GM21717 (cell line): ENCODE data around the gene TMEM234.

Source experiments
- ATAC-seq: cut with Tn5 transposase; IDR thresholded peaks from one replicate; pipeline ENCODE4 v1.9.1; 2021; ENCODE audit warnings: mild to moderate bottlenecking, moderate library complexity; ENCODE audit not compliant: unreplicated experiment

Gene TMEM234

DNA sequence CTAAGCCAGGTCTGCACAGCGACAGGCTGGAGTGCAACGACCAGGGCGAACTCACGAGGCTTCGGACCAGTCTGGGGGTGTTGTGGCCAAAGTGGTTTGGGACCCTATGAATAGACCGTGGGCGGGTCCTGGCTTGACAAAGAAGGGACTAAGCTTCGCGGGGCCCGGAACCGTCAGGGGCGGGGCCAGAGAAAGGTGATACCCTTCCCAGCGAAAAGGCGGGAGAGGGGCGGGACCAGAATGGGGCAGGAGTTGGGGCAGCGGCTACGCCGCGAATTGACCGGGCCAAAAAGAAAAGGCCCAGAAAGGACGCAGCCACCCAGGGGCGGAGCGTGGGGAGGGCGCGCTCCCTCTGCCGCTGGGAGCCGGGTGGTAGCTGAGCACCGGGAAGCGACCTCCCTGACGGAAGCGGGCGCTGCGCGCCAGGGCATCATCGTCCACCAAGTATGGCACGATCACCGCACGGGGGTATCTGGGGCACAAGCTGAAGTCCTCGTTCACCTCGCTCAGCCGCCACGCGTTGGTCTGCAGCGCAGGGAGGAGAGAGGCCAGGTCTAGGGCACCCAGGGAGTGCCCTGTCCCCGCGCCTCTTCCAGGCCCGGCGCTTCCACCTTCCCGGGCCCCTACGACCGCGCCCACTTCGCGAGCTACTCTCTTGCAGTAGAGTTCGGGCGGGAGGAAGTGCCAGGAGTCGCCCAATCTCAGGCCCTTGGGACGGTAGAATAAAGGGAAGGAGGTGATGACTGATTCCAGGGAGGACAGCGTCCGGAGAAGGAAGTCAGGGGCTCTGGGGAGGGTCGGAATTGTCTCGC lies 18.2 kb upstream of the TMEM234 start:
- ATAC-seq: no peak

DNA sequence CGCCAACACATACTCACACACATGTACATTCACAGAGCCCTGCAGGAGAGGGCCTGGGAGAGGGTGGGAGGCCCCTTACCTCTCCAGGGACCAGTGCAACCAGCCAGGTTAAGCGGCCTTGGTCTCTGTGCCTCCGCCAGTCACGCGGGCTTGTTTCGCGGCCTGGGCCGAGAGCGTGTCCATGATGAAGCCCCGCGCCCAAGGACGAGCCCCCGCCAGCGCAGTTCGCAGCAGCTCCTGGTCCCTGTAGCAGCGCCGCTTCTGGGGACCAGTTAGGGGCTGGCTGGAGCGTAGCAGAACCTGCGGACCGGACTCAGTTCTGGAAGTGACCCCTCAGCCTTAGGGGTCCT lies 17.6 kb upstream of the TMEM234 start:
- no peak for ATAC-seq

DNA sequence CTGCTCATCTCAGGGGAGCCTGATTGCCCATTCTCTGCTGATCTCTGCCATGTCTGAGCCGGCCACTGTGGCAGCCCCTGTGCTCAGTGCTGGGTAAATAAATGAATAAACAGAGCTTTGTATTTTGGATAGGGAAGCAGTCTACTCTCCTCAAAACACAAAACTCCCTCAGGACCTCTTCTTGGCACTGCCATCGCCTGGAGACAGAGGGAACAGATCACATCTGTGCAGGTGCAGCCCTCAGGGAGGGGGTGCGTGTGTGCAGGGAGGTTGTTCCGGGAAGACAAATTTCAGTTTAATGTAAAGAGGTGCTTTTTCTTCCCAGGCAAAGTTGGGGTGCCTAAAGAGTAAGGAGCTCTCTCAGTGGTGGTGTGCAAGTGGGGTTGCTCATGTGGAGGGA lies 17.2 kb upstream of the TMEM234 start:
- ATAC-seq: no peak

DNA sequence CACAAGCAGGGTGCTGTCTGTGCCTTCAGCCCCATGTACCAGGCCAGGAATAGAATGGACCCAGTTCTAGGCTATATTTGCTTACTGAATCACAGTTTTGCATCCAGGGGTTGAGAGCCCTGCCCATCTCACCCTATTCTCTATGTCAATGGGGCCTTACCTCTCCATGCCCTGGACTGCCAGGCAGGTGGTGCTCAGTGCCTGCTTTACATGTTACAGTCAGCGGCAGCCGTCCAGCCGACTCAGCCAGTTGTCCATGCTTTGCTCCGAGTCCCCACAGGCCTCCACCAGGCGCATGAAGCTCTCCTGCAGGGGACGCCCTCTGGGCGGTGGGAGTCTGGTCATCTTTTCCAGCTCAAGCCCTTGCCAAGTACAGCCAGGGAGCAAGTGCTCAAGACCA lies 12.6 kb upstream of the TMEM234 start:
- ATAC-seq: no peak

- ATAC-seq: no peak
These were observed 10.6 kb upstream of the TMEM234 start for GRCh38 chr1:32232558-32233304.

DNA sequence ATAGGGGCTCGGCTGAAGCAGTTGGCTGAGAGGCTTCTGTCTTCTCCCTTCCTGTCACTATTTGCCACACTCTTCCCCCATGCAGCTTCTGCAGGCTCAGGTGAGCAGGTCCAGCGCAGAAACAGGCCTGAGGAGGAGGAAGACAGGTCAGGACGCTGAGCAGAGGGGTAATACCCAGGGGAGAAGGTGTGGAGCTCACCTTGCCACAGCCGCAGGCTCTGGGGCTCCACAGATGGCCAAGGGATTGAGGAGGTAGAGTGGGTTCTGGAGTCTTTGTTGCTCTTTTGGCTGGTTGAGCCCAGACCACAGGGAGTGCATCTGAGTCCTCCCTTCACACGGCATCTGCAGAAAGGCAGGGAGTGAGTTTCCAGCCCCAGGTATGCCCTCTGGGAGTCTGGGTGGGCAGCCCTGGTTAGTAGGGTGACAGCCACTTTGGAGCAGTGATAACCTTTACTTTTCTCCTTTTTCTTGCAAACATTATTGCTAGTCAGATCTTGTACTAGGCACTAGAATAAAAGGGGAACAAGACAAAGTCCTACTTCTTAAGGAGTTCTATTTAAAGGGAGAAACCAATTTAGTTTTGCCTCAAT lies 9.8 kb upstream of the TMEM234 start:
- ATAC-seq: no peak

DNA sequence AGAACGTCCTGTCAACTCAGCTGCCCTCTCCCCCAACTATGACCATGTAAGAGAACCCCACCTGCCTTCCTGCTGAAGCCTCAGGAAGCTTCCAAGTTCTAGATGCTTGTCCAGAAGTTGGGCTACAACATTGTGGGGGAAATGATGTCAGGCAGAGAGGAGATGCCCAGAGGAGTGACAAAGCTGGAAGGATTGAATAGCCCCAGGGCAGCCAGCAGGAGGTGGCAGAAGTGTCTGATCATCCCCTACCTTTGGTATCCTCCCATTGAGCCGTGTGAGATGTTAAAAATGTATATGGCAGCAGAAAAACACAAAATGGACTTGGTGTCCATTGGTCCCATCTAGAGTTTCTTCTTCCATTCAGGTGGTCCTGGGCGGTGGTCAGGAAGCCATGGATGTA lies 6.6 kb upstream of the TMEM234 start:
- no peak for ATAC-seq

GRCh38 chr1:32224285-32224684 lies 2.1 kb upstream of the TMEM234 start:
- ATAC-seq: no peak

DNA sequence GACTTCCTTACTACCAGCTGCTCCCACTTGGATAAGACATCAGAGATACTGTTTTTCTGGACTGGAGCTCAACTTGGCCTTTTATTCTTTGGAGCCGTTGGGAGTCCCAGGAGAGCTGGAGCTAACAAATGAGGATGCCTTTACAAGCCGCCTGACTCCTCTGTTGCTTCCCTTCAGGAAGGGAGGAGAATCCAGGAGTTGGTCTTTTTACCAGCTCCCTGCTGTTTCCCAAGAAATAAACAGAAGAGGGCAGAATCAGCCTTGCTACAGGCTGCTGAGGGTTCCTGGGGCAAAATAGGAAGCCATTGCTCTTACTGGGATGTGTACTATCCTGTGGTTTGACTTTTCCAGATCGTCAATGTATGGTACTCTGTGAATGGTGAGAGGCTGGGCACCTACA lies 1.5 kb upstream of the TMEM234 start:
- no peak for ATAC-seq

DNA sequence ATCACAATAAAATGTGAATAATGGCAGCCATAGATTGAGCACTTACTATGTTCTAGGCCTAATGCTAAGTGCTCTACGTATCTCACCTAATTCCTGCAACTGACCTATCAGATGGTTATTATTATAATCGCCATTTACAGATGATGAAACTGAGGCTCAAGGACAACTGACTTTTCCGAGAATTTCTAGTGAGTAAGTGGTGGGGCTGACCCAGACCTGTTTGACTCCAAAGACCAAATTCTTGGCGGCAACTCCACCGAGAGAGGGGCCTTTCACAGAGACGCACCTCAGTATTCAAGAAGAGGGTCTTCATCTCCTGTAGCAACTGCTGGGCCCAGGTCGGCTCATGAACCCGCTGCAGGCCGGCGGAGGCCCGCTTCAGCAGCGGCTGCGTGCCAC lies 573 bp downstream of the TMEM234 start:
- peak; percentile 7 for ATAC-seq

- no peak for ATAC-seq
These were observed 1.2 kb downstream of the TMEM234 start for GRCh38 chr1:32220746-32221580.

- no peak for ATAC-seq
These were observed 3.1 kb downstream of the TMEM234 start for GRCh38 chr1:32219022-32219421.

GRCh38 chr1:32216566-32216965 lies 5.6 kb downstream of the TMEM234 start:
- ATAC-seq: no peak

DNA sequence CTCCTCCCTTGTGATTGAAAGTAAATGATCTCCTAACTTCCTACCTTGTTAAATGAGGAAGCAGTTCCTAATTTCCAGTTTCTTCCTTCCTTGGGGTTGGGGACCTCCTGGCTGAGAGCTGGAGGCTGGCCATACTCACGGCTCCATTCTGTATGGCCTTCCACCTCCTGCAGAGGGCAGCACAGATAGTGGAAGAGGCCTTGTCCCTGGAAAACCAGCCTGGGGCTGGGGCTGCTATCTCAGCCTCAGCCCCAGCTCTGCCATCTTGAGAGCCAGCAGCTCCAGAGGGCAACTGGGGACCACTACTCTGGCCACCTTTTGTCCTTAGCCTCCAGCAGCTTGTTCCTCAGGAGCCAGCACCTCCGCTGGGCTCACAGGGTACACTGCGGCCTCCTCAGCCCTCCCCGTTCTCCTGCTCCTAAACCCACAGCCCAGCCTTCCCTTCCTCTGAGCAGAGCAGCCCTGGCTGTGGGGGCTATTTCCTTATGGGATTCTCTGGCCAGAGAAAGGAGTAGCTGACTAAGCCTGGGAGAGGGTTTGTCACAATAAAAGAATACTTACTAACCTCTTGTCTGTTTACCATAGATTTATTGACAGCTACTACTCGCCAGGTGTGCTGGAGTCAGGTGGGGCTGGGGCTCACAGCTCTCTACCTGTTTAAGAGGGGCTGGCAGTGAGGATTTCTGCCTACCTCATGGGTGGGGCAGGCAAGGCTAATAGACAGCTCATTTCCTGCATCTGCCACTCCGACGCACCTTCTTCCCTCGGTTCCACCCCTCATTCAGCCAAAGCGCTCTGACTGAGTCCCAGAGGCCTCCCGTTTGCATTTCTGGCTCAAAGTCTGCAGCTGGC lies 6.3 kb downstream of the TMEM234 start:
- no peak for ATAC-seq

DNA sequence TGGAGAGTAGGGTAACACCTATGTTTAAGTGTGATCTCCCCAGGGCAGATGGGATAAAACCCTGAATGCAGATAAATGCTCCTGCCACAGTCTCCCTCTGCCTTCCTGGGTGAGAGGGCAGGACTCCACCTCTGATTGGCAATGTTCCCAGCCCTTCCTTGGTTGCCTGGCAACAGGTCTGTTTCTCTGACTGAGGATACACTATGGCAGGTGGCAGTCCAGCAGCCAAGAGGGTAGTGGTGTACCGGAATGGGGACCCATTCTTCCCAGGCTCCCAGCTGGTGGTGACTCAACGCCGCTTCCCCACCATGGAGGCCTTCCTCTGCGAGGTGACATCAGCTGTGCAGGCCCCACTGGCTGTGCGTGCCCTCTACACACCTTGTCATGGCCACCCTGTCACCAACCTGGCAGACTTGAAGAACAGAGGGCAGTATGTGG lies 13.2 kb downstream of the TMEM234 start, which contains the start of gene DCDC2B:
Gene DCDC2B, plus strand, starts transcription at position 199 of the 438 bp plus-strand sequence. Its CDS starts 5 bp downstream, at position 204.
- ATAC-seq: no peak

- ATAC-seq: no peak
These were observed 13.7 kb downstream of the TMEM234 start for GRCh38 chr1:32208469-32208868.

- ATAC-seq: no peak
These were observed 16.5 kb downstream of the TMEM234 start, which contains the start of gene IQCC for GRCh38 chr1:32205401-32206370. Gene IQCC (plus strand): TSS chr1:32205671. CDS start chr1:32205682, 11 bp downstream.

- no peak for ATAC-seq
These were observed 17.2 kb downstream of the TMEM234 start for GRCh38 chr1:32204943-32205361.
